ENCODE data around the gene DZANK1.

DZANK1 gene

DNA sequence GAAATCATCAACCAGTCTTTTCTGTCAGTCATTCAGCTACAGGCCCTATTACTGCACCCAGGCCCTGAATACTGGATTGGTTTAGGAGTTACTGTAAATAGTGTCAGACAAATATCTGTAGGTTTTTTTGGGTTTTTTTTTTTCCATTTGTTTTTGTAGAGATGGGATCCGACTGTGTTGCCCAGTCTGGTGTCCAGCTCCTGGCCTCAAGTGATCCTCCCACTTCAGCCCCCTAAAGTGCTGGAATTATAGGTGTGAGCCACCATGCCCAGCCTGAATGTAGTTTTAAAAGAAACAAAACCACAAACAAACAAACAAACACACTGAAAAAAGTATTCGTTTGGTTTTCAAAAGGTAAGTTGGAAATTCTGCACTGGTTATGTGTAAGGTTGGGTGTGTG lies 39.6 kb downstream of the DZANK1 start:
- TF ChIP-seq, protein P1, sequence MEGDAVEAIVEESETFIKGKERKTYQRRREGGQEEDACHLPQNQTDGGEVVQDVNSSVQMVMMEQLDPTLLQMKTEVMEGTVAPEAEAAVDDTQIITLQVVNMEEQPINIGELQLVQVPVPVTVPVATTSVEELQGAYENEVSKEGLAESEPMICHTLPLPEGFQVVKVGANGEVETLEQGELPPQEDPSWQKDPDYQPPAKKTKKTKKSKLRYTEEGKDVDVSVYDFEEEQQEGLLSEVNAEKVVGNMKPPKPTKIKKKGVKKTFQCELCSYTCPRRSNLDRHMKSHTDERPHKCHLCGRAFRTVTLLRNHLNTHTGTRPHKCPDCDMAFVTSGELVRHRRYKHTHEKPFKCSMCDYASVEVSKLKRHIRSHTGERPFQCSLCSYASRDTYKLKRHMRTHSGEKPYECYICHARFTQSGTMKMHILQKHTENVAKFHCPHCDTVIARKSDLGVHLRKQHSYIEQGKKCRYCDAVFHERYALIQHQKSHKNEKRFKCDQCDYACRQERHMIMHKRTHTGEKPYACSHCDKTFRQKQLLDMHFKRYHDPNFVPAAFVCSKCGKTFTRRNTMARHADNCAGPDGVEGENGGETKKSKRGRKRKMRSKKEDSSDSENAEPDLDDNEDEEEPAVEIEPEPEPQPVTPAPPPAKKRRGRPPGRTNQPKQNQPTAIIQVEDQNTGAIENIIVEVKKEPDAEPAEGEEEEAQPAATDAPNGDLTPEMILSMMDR (IDR thresholded peaks at IDR 0.05), result no peak
- Histone ChIP-seq H3K27ac (no peak overlapping the region), H3K27me3 (no peaks in the 10 kb centered on the region), H3K4me3 (ENCODE audit: low read depth in 1 of 2, low read length in 1 of 2) (no peak overlapping the region), H3K36me3 (no peaks in the 10 kb centered on the region), H3K4me1 (ENCODE audit: control insufficient read depth in 1 of 2, insufficient read depth in 1 of 2, low read depth in 1 of 2, low read length in 1 of 2) (no peaks in the 10 kb centered on the region), H3K9me3 (no peaks in the 10 kb centered on the region)

DNA sequence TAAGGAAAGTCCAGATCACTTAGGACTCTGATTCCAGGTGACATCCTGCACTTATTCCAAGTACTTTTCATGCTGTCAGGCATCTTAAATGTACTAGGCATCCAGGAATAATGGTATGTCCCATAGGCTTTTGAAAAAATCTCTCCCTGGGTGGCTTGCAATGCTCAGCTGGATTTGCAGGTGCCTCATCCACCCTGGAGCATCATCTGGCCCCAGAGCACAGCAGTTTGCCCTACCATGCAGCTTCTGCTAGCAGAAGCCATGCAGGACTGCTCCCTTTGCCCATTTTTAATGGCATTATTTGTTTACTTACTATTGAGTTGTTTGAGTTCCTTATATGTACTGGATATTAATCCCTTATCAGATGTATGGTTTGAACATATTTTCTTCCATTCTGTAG lies 45.2 kb downstream of the DZANK1 start:
- H3K27me3 ChIP-seq, result no peaks in the 10 kb centered on the region
- peaks cover 0 to 8% of the 10 kb centered on the region in 2 experiments for H3K4me1 ChIP-seq (ENCODE audit: control insufficient read depth in 1 of 2, insufficient read depth in 1 of 2, low read depth in 1 of 2, low read length in 1 of 2)
- no peak overlapping the region for H3K27ac ChIP-seq
- no peak overlapping the region for H3K4me3 ChIP-seq (ENCODE audit: low read depth in 1 of 2, low read length in 1 of 2)
- no peaks in the 10 kb centered on the region for H3K36me3 ChIP-seq
- TF ChIP-seq, protein P1 (IDR thresholded peaks at IDR 0.05), result no peak
- no peaks in the 10 kb centered on the region for H3K9me3 ChIP-seq

- no peaks in the 10 kb centered on the region for H3K9me3 ChIP-seq
- no peak overlapping the region for H3K4me3 ChIP-seq (ENCODE audit: low read depth in 1 of 2, low read length in 1 of 2)
- H3K36me3 ChIP-seq, result no peaks in the 10 kb centered on the region
- TF ChIP-seq, protein P1 (IDR thresholded peaks at IDR 0.05), result no peak
- H3K4me1 ChIP-seq (ENCODE audit: control insufficient read depth in 1 of 2, insufficient read depth in 1 of 2, low read depth in 1 of 2, low read length in 1 of 2), result peaks cover 4 to 22% of the 10 kb centered on the region in 2 experiments
- no peaks in the 10 kb centered on the region for H3K27me3 ChIP-seq
- H3K27ac ChIP-seq, result no peak overlapping the region
Observed at GRCh38 chr20:18416486-18416885, 50.3 kb downstream of the DZANK1 start.

- H3K36me3 ChIP-seq, result no peaks in the 10 kb centered on the region
- no peaks in the 10 kb centered on the region for H3K9me3 ChIP-seq
- TF ChIP-seq, protein P1 (IDR thresholded peaks at IDR 0.05), result no peak
- no peaks in the 10 kb centered on the region for H3K27me3 ChIP-seq
- H3K4me1 ChIP-seq (ENCODE audit: control insufficient read depth in 1 of 2, insufficient read depth in 1 of 2, low read depth in 1 of 2, low read length in 1 of 2), result peaks cover 4 to 22% of the 10 kb centered on the region in 2 experiments
- no peak overlapping the region for H3K27ac ChIP-seq
- H3K4me3 ChIP-seq (ENCODE audit: low read depth in 1 of 2, low read length in 1 of 2), result no peak overlapping the region
Observed at GRCh38 chr20:18414140-18414539, 52.7 kb downstream of the DZANK1 start.

DNA sequence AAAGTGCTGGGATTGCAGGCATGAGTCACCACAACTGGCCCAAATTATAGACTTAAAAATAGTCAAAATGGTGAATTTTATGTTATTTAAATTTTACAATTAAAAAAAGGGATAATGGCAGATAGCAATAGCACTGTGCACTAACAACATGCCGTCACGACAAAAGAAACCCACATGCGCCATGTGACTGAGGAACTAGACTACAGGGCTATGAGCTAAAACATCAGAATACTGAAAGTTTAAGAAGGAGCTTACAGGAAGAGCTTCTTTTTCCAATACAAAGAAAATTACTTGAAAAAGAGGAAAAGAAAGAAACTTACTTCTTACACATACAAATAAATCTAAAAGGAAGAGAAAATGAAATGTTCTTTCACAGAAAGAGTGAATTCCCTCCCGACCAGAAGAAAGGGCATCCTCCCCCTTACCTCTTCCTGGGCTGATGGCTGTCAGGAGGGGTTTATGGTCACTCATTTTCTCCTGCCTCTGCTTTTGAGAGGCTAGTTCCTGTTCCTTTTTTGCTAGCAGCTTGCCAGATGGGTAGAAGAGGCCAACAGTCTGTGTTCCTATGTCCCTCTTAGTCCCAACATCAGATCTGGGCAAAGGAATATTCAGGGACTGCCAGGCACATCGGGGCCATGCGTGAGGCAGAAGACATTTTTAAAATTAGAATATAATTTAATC lies 54.5 kb downstream of the DZANK1 start:
- peak overlapping the region; percentile 25 for H3K27ac ChIP-seq
- no peaks in the 10 kb centered on the region for H3K9me3 ChIP-seq
- TF ChIP-seq, protein P1 (IDR thresholded peaks at IDR 0.05), result no peak
- H3K27me3 ChIP-seq, result no peaks in the 10 kb centered on the region
- H3K4me3 ChIP-seq (ENCODE audit: low read depth in 1 of 2, low read length in 1 of 2), result no peak overlapping the region
- no peaks in the 10 kb centered on the region for H3K36me3 ChIP-seq
- peaks cover 4 to 18% of the 10 kb centered on the region in 2 experiments for H3K4me1 ChIP-seq (ENCODE audit: control insufficient read depth in 1 of 2, insufficient read depth in 1 of 2, low read depth in 1 of 2, low read length in 1 of 2)

Data from neutrophil (primary cell).